GM12878 (cell line): ENCODE results near the gene CALCR. TPM values are rescaled to one million over a fixed set of nuclear protein-coding genes. Genes with fewer than 3 reads are reported as not detected.

Experiments used
- ATAC-seq: fragments of 200-7000 bp; cut with Tn5 transposase; 3 replicates; pipeline ENCODE4 v1.9.1; 2020; ENCODE audit warnings: mild to moderate bottlenecking, moderate library complexity
- BruUV-seq: library from RNA; stranded (reverse); fragments of 400-500 nt; replicated peaks from 2 replicates; lab custom pipeline; 2021; lab: Mats Ljungman, UMichigan
- CTCF ChIA-PET: fragments of 300-600 bp; sonication (Branson Sonifier 250); formaldehyde crosslinking; extraction: SDS; loops from one replicate; lab custom pipeline; 2021; ENCODE audit warnings: inconsistent platforms; lab: Yijun Ruan, JAX
- POLR2A ChIA-PET: fragments of 350-600 bp; formaldehyde crosslinking; extraction: SDS; loops from one replicate; lab custom pipeline; 2021; ENCODE audit warnings: inconsistent platforms; lab: Charles Lee
- RAD21 ChIA-PET: fragments of 300-600 bp; sonication (Branson Sonifier 250); formaldehyde crosslinking; loops from one replicate; lab custom pipeline; 2023; ENCODE audit warnings: antibody characterized with exemption; ENCODE audit not compliant: unreplicated experiment; lab: Charles Lee
- SMC1A ChIA-PET: fragments of 300-600 bp; sonication (Branson Sonifier 250); formaldehyde crosslinking; loops from one replicate; lab custom pipeline; 2023; ENCODE audit not compliant: unreplicated experiment, uncharacterized antibody; lab: Charles Lee
- DNase-seq: peaks from one replicate; pipeline ENCODE4 v3.0.0-alpha.2; 2011; ENCODE audit warnings: low read depth, low spot score
- FAIRE-seq: peaks from 3 replicates; lab custom pipeline; 2011; peaks lifted over from hg19 to GRCh38; lab: Jason Lieb, UNC
- H2AFZ ChIP-seq: 2 replicates; pipeline ENCODE4 v1.6.0; 2011; ENCODE audit warnings: low read depth, low read length, control low read depth; ENCODE audit not compliant: control insufficient read depth
- H3K27ac ChIP-seq: 2 replicates; pipeline ENCODE4 v1.5.1; 2011; ENCODE audit warnings: control low read depth; ENCODE audit not compliant: control insufficient read depth, insufficient read depth
- H3K27me3 ChIP-seq, 2 experiments: replicated peaks in 1 of 2; 2 replicates each; pipeline versions ENCODE4 v1.6.0 to v1.6.1; 2011; ENCODE audit warnings: low read length in 1 of 2; ENCODE audit not compliant: control insufficient read depth in 2 of 2, insufficient read depth in 2 of 2
- H3K36me3 ChIP-seq, 2 experiments: 2 replicates each; pipeline ENCODE4 v1.5.1; 2011; ENCODE audit warnings: low read length in 1 of 2; ENCODE audit not compliant: control insufficient read depth in 2 of 2, insufficient read depth in 2 of 2
- H3K4me1 ChIP-seq: 2 replicates; pipeline ENCODE4 v1.6.1; 2011; ENCODE audit warnings: mild to moderate bottlenecking, low read length, moderate library complexity, mixed read lengths; ENCODE audit not compliant: control insufficient read depth, insufficient read depth
- H3K4me2 ChIP-seq: 2 replicates; pipeline ENCODE4 v1.6.0; 2011; ENCODE audit warnings: control low read depth; ENCODE audit not compliant: control insufficient read depth, insufficient read depth
- H3K4me3 ChIP-seq: fragments of 200-600 bp; sonication (generic); 2 replicates; pipeline ENCODE4 v1.5.1; 2016
- H3K79me2 ChIP-seq: 2 replicates; pipeline ENCODE4 v1.6.0; 2011; ENCODE audit warnings: low read length; ENCODE audit not compliant: control insufficient read depth, insufficient read depth
- H3K9ac ChIP-seq: 2 replicates; pipeline ENCODE4 v1.8.0; 2011; ENCODE audit warnings: low read length, control low read depth, mixed read lengths; ENCODE audit not compliant: control insufficient read depth, insufficient read depth
- H3K9me3 ChIP-seq: replicated peaks from 3 replicates; pipeline ENCODE4 v1.5.1; 2011; ENCODE audit warnings: mild to moderate bottlenecking, low read length; ENCODE audit not compliant: control insufficient read depth, insufficient read depth
- H4K20me1 ChIP-seq: 2 replicates; pipeline ENCODE4 v1.6.0; 2011; ENCODE audit not compliant: control insufficient read depth, insufficient read depth
- BCL11A ChIP-seq: IDR thresholded peaks from 2 replicates; pipeline ENCODE4 v1.6.1; 2011; ENCODE audit warnings: low read depth, low read length
- CBFB ChIP-seq: IDR thresholded peaks from 2 replicates; pipeline ENCODE4 v1.6.1; 2016; ENCODE audit warnings: antibody characterized with exemption, low read depth
- EED ChIP-seq: sonication (generic); IDR thresholded peaks from 2 replicates; pipeline ENCODE4 v1.6.1; 2016; ENCODE audit warnings: antibody characterized with exemption, low read depth
- FOXM1 ChIP-seq: IDR thresholded peaks from 2 replicates; pipeline ENCODE4 v1.6.1; 2012; ENCODE audit warnings: low read depth, mild to moderate bottlenecking, inconsistent platforms, low read length, moderate library complexity
- IRF5 ChIP-seq: fragments of 450-650 bp; IDR thresholded peaks from 2 replicates; pipeline ENCODE4 v1.6.1; 2017; ENCODE audit warnings: borderline replicate concordance
- MTA3 ChIP-seq: IDR thresholded peaks from 2 replicates; pipeline ENCODE4 v1.6.1; 2012; ENCODE audit warnings: low read length, inconsistent platforms, borderline replicate concordance
- NFXL1 ChIP-seq: fragments of 450-650 bp; IDR thresholded peaks from 2 replicates; pipeline ENCODE4 v1.6.1; 2017; ENCODE audit warnings: antibody characterized with exemption, mild to moderate bottlenecking, borderline replicate concordance
- NR2C1 ChIP-seq: fragments of 450-650 bp; IDR thresholded peaks from 2 replicates; pipeline ENCODE4 v1.6.1; 2017; ENCODE audit warnings: antibody characterized with exemption, mild to moderate bottlenecking, moderate library complexity
- POU2F2 ChIP-seq: IDR thresholded peaks from 3 replicates; pipeline ENCODE4 v1.6.1; 2011; ENCODE audit warnings: low read depth, mild to moderate bottlenecking, low read length, borderline replicate concordance
- RFX5 ChIP-seq: IDR thresholded peaks from 2 replicates; pipeline ENCODE4 v1.6.1; 2011; ENCODE audit warnings: low read depth, low read length, improper control_type of control experiment
- ZBTB4 ChIP-seq: fragments of 450-650 bp; formaldehyde crosslinking; IDR thresholded peaks from 2 replicates; pipeline ENCODE4 v1.4.0; 2022; ENCODE audit warnings: mild to moderate bottlenecking, moderate library complexity
- WGBS: methylation state at CpG from one replicate; pipeline ENCODE4 v1.1.6; 2016; ENCODE audit warnings: low lambda C conversion rate; ENCODE audit not compliant: insufficient replicate concordance, insufficient coverage; ENCODE audit errors: missing lambda C conversion rate; 5-methylcytosine and 5-hydroxymethylcytosine counted together
- in situ Hi-C: fragments of 300-500 bp; cut with MboI; formaldehyde crosslinking; loops from 9 replicates; pipeline ENCODE4 v1.14.3; 2018; ENCODE audit warnings: mixed read lengths
- intact Hi-C: fragments of 100-400 bp; cut with micrococcal nuclease; formaldehyde crosslinking; loops from one replicate; pipeline ENCODE4 v1.14.2; 2022; ENCODE audit not compliant: unreplicated experiment
- polyA plus RNA-seq, 11 experiments: library from polyadenylated mRNA; depleted of rRNA in 4 of 11; unstranded in 6 of 11; stranded (reverse) in 5 of 11; fragments of >200 nt; fragmentation: Nextera tagmentation in 4 of 11; fragmentation: Illumina TruSeq in 1 of 11; extraction: Ambion mirVana in 4 of 11; extraction: Trizol in 1 of 11; gene quantifications; 1 replicate in 1 of 11; 2 replicates in 10 of 11; pipeline versions ENCODE4 v1.2.1 to v1.2.3, GENCODE V29; 2011 to 2016; ENCODE audit warnings: inconsistent platforms in 2 of 11, missing spikeins in 2 of 11, low read depth in 1 of 11
- total RNA-seq, 4 experiments: library from RNA; depleted of rRNA in 3 of 4; stranded (reverse); fragments of >200 nt in 3 of 4; fragmentation: Illumina TruSeq in 1 of 4; extraction: Trizol in 1 of 4; gene quantifications; 2 replicates each; pipeline versions ENCODE4 v1.2.1 to v1.2.3, GENCODE V29; 2013 to 2021
- TF ChIP-seq, protein P1 (sequence below): fragments of 450-650 bp; IDR thresholded peaks from 2 replicates; pipeline ENCODE4 v1.6.1; 2017; ENCODE audit warnings: mild to moderate bottlenecking, low read depth, inconsistent platforms; ENCODE audit not compliant: poor library complexity, severe bottlenecking

CALCR gene
- total and polyA plus RNA-seq, 10 of the 15 experiments (the other 5 are each of a cell fraction or from before 2014, with no cell fraction given), result not detected

DNA sequence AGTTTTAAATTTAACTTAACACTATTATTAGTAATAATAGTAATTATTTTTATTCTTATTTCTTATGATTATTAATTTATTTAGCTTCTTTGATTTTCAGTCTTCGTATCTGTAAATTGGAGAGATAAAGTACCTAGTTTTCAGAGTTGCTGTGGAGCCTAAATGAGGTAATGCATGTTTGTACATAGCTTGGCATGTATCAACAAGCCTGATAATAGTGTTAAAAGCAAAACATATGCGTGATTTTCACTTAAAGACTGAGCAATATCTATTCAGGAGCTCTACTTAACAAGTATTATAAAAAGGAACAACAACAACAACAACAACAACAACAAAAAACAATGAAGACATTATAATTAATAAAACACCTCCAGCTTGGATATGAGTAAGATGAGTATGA, 12.4 kb downstream of the CALCR start:
- no peak overlapping the region for H2AFZ ChIP-seq
- H3K79me2 ChIP-seq, result no peaks in the 10 kb centered on the region
- BruUV-seq, result no TSS peak
- no peak for DNase-seq
- no peaks in the 10 kb centered on the region for H3K4me1 ChIP-seq
- no peak for FAIRE-seq
- CTCF ChIA-PET, result interaction anchor here (1.0 to 3.6 kb wide), 3 partner anchors 8 to 20 kb away, joined by 3 to 19 read pairs (median 3); no protein-coding TSS in a partner anchor
- POLR2A ChIA-PET, result interaction anchor here (0.8 kb wide), 1 partner anchor 294 kb away, joined by 3 read pairs; no protein-coding TSS in a partner anchor
- SMC1A ChIA-PET, result interaction anchor here (0.7 to 1.2 kb wide), 6 partner anchors 8 to 1590 kb away, joined by 3 to 4 read pairs (median 4); no protein-coding TSS in a partner anchor
- H3K9me3 ChIP-seq, result no peaks in the 10 kb centered on the region
- H3K27ac ChIP-seq, result no peak overlapping the region
- RAD21 ChIA-PET, result no interaction called here
- no peaks in the 10 kb centered on the region for H3K36me3 ChIP-seq
- intact Hi-C loops, result no loop called here
- H4K20me1 ChIP-seq, result no peaks in the 10 kb centered on the region
- no peak overlapping the region for H3K4me3 ChIP-seq
- TF ChIP-seq EED, result no peak
- no peak for TF ChIP-seq BCL11A
- TF ChIP-seq CBFB, result no peak
- no peak for TF ChIP-seq MTA3
- TF ChIP-seq FOXM1, result no peak
- TF ChIP-seq ZBTB4, result no peak
- no peak for TF ChIP-seq NFXL1
- no peak for TF ChIP-seq IRF5
- no peak for TF ChIP-seq NR2C1
- no peak for TF ChIP-seq RFX5
- no peak for TF ChIP-seq POU2F2
- TF ChIP-seq, protein P1, sequence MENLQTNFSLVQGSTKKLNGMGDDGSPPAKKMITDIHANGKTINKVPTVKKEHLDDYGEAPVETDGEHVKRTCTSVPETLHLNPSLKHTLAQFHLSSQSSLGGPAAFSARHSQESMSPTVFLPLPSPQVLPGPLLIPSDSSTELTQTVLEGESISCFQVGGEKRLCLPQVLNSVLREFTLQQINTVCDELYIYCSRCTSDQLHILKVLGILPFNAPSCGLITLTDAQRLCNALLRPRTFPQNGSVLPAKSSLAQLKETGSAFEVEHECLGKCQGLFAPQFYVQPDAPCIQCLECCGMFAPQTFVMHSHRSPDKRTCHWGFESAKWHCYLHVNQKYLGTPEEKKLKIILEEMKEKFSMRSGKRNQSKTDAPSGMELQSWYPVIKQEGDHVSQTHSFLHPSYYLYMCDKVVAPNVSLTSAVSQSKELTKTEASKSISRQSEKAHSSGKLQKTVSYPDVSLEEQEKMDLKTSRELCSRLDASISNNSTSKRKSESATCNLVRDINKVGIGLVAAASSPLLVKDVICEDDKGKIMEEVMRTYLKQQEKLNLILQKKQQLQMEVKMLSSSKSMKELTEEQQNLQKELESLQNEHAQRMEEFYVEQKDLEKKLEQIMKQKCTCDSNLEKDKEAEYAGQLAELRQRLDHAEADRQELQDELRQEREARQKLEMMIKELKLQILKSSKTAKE, result no peak
- 7% methylated on average over 2 of the region's 2 CpGs for WGBS
- no peaks in the 10 kb centered on the region for H3K27me3 ChIP-seq
- no peak for ATAC-seq
- in situ Hi-C loops, result no loop called here
- no peak overlapping the region for H3K9ac ChIP-seq
- no peak overlapping the region for H3K4me2 ChIP-seq
